Effector memory CD8-positive, alpha-beta T cell (primary cell): ENCODE measurements around the gene EPHA8.
A peak's percentile ranks its signal among the peaks of the same experiment; 100 is the strongest.

Source experiments
- ATAC-seq: fragments of 150-1000 bp; cut with Tn5 transposase; replicated peaks from 2 replicates; pipeline ENCODE4 v1.10.0; 2021; ENCODE audit warnings: mild to moderate bottlenecking, moderate library complexity
- DNase-seq, 3 experiments: peaks; one replicate each; pipeline ENCODE4 v3.0.0; 2021
- H3K27ac Mint-ChIP-seq, 2 donors: one replicate each; pipeline ENCODE4 v1.8.0; 2022; ENCODE audit warnings: mild to moderate bottlenecking in 2 of 2, mixed read lengths in 2 of 2, moderate library complexity in 2 of 2
- H3K27me3 Mint-ChIP-seq, 2 donors: one replicate each; pipeline ENCODE4 v1.8.0; 2022; ENCODE audit warnings: mixed read lengths in 2 of 2
- H3K36me3 Mint-ChIP-seq: one replicate; pipeline ENCODE4 v1.8.0; 2022; ENCODE audit warnings: mild to moderate bottlenecking, moderate library complexity, mixed read lengths; ENCODE audit not compliant: insufficient read depth
- H3K4me1 Mint-ChIP-seq, 2 donors: one replicate each; pipeline ENCODE4 v1.8.0; 2022; ENCODE audit warnings: low read depth in 2 of 2, mixed read lengths in 2 of 2
- H3K4me3 Mint-ChIP-seq, 2 donors: one replicate each; pipeline ENCODE4 v1.8.0; 2022; ENCODE audit warnings: mild to moderate bottlenecking in 2 of 2, mixed read lengths in 2 of 2, moderate library complexity in 2 of 2
- H3K9me3 Mint-ChIP-seq, 2 donors: one replicate each; pipeline ENCODE4 v1.8.0; 2022; ENCODE audit warnings: mixed read lengths in 2 of 2

Gene EPHA8

GRCh38 chr1:22628698-22629444 lies 65.6 kb downstream of the EPHA8 start:
- Mint-ChIP-seq H3K27me3 (peaks cover 61 to 100% of the 10 kb centered on the region in 2 donors), H3K36me3 (peaks cover 3% of the 10 kb centered on the region), H3K9me3 (no peaks in the 10 kb centered on the region), H3K4me1 (peaks cover 4 to 5% of the 10 kb centered on the region in 2 donors), H3K27ac (no peak overlapping the region), H3K4me3 (no peak overlapping the region)
- no peak for ATAC-seq
- DNase-seq, result no peak

- H3K36me3 Mint-ChIP-seq, result peaks cover 3% of the 10 kb centered on the region
- no peaks in the 10 kb centered on the region for H3K9me3 Mint-ChIP-seq
- H3K27ac Mint-ChIP-seq, result no peak overlapping the region
- ATAC-seq (no peak), DNase-seq (no peak)
- H3K4me1 Mint-ChIP-seq, result peaks cover 5 to 7% of the 10 kb centered on the region in 2 donors
- no peak overlapping the region for H3K4me3 Mint-ChIP-seq
- peaks cover 53 to 93% of the 10 kb centered on the region in 2 donors for H3K27me3 Mint-ChIP-seq
Observed at GRCh38 chr1:22629886-22630285, 66.6 kb downstream of the EPHA8 start.

DNA sequence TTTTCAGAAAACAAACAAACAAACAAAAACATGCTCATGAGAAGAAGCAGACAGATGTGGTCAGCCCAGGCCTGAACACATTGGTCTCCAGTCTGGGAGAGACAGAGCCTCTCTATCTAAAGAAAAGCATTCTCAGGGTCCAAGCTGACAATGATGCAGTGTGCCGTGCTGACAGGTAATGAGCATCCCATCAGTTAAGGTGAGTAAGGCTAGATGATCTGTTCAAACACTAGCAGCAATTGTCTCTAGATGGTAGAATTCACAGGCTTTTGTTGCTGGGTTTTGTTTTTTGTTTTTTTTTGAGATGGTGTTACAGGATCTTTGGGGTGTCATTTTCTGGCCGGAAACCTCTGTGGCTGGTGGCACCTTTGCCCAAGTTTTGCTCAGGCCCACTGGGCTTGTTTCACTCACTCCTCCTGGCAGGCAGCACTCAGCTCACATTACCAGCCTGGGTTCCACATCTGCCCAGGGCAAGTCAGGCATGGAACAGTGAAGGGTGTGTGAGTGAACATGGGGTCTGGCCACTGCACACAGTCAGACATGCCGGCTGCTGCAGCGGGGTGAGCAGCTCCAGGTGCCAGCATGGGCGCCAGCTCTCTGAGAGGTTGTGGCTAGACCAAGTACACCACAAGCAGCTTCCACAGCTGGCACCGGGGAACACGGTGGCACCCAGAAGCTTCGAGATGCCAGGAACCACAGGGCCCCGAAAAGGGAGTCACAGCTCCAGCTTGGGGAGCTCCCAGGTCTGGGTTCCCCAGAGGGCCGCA lies 70.6 kb downstream of the EPHA8 start:
- Mint-ChIP-seq H3K9me3 (no peaks in the 10 kb centered on the region), H3K4me3 (peak overlapping the region; percentile 2 to 43), H3K36me3 (peaks cover 3% of the 10 kb centered on the region), H3K27me3 (peaks cover 42 to 76% of the 10 kb centered on the region in 2 donors), H3K4me1 (peaks cover 4 to 7% of the 10 kb centered on the region in 2 donors), H3K27ac (no peak overlapping the region)
- ATAC-seq (peak; percentile 51), DNase-seq (no peak)

DNA sequence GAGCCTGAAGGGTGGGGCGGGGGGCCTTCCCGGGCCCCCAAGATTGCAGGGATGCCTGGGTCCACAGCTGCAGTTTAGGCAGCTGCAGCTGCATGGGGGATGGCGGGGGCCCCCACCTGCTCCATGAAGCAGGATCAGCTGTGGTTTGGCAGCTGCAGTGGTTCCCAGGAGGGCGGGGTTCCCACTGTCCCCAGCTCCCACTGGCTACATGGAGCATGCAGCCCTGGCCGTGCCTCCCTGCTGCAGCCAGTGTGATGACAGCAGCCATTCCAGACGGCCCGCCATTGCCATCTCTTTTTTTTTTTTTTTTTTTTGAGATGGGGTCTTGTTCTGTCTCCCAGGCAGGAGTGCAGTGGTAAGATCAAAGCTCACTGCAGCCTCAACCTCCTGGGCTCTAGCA lies 72.1 kb downstream of the EPHA8 start:
- Mint-ChIP-seq H3K36me3 (no peaks in the 10 kb centered on the region), H3K27ac (no peak overlapping the region), H3K27me3 (peaks cover 27 to 71% of the 10 kb centered on the region in 2 donors), H3K9me3 (no peaks in the 10 kb centered on the region), H3K4me1 (peaks cover 4 to 7% of the 10 kb centered on the region in 2 donors), H3K4me3 (no peak overlapping the region)
- ATAC-seq, result no peak
- DNase-seq, result no peak

- Mint-ChIP-seq H3K27ac (no peak within 1 kb of the TSS), H3K27me3 (peaks cover 26 to 65% of the 10 kb centered on the region in 2 donors), H3K4me1 (peaks cover 4 to 7% of the 10 kb centered on the region in 2 donors), H3K4me3 (no peak within 1 kb of the TSS), H3K36me3 (no peaks in the 10 kb centered on the region), H3K9me3 (no peaks in the 10 kb centered on the region)
- ATAC-seq (no peak), DNase-seq (no peak)
Observed at GRCh38 chr1:22636353-22636752, 73.1 kb downstream of the EPHA8 start, which contains the start of gene C1QA. C1QA (plus strand) TSS chr1:22636628; CDS start chr1:22637617, 989 bp downstream.

DNA sequence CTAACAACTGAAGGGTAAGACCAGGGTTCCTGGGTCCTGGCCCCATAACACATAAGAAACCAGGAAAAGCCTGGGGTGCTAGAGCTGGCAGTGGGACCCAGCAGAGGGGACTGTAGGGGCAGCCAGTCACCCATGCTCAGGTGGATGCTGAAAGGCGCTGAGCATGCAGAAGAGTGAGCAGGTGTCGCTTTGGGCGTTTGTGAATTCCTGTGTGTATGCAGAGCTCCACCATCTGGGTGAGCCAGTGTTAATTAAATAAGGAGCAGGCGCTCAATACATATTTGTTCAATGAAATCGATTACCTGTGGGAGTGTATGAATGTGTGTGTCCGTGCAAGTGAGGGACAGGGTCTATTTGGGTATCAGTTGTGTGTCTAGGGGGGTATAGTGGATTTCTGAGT lies 73.6 kb downstream of the EPHA8 start:
- no peak for DNase-seq
- Mint-ChIP-seq H3K36me3 (no peaks in the 10 kb centered on the region), H3K27ac (no peak overlapping the region), H3K4me3 (no peak overlapping the region), H3K27me3 (peaks cover 23 to 65% of the 10 kb centered on the region in 2 donors), H3K4me1 (peaks cover 4 to 7% of the 10 kb centered on the region in 2 donors), H3K9me3 (no peaks in the 10 kb centered on the region)
- no peak for ATAC-seq

DNA sequence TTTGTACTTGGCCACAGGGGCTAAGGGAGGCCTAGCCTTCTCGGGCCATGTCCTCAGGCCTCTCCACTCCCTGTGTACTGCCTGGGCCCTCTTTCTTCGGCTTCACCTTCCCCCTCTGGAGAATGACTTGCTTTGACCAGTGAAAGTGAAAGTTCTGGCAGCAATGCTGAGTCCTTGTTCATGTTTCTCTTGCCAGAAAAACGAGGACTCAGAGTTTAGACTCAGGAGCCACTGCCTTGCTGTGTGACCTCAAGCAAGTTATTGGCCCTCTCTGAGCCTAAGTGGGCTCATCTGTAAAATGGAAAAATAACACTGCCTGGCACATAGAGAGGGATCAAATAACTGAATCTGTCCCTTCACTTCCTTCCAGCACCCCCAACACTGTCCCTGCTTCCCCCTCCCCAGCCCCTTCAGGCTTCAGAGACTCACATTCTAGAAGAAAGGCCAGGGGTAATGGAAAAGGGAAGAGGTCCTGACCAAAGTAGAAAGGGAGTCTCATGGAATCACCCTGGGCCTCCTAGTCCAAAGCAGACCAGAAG lies 74.7 kb downstream of the EPHA8 start:
- no peaks in the 10 kb centered on the region for H3K36me3 Mint-ChIP-seq

GRCh38 chr1:22638476-22639234 lies 75.4 kb downstream of the EPHA8 start:
- ATAC-seq (no peak), DNase-seq (no peak)
- Mint-ChIP-seq H3K27ac (no peak overlapping the region), H3K4me1 (peaks cover 4% of the 10 kb centered on the region in 2 donors), H3K27me3 (peaks cover 18 to 65% of the 10 kb centered on the region in 2 donors), H3K36me3 (no peaks in the 10 kb centered on the region), H3K9me3 (no peaks in the 10 kb centered on the region), H3K4me3 (no peak overlapping the region)

More for the DNA sequence above, 74.7 kb downstream of the EPHA8 start:
- Mint-ChIP-seq H3K4me3 (no peak overlapping the region), H3K27me3 (peaks cover 23 to 65% of the 10 kb centered on the region in 2 donors), H3K27ac (no peak overlapping the region), H3K9me3 (no peaks in the 10 kb centered on the region), H3K4me1 (peaks cover 4 to 7% of the 10 kb centered on the region in 2 donors)
- no peak for ATAC-seq
- DNase-seq, result no peak

- Mint-ChIP-seq H3K27me3 (peaks cover 15 to 62% of the 10 kb centered on the region in 2 donors), H3K4me1 (no peaks in the 10 kb centered on the region), H3K9me3 (no peaks in the 10 kb centered on the region), H3K36me3 (no peaks in the 10 kb centered on the region), H3K27ac (no peak overlapping the region), H3K4me3 (no peak overlapping the region)
- ATAC-seq (no peak), DNase-seq (no peak)
Observed at GRCh38 chr1:22639286-22639685, 76.0 kb downstream of the EPHA8 start.

DNA sequence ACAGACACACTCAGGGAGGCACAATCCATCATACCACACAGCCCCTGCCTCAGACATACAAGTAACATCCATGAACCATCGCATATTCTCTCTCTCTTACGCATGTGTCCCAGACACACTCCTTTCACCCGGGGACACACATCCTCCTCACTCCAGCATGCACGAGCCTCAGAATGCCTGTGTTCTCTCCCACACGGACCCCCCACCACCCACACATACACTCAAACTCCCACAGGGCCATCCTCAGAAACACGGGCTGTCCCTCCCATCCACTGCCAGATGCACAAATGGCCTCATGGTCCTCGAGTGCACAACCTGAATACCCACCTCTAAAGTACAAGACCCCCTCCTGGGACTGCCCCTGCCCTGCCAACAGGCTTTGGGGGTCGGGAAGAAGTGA lies 78.0 kb downstream of the EPHA8 start:
- no peaks in the 10 kb centered on the region for H3K9me3 Mint-ChIP-seq
- no peak overlapping the region for H3K27ac Mint-ChIP-seq
- ATAC-seq (no peak), DNase-seq (no peak)
- H3K4me1 Mint-ChIP-seq, result no peaks in the 10 kb centered on the region
- H3K4me3 Mint-ChIP-seq, result no peak overlapping the region
- H3K36me3 Mint-ChIP-seq, result no peaks in the 10 kb centered on the region
- peaks cover 26 to 78% of the 10 kb centered on the region in 2 donors for H3K27me3 Mint-ChIP-seq

GRCh38 chr1:22641906-22642636 lies 78.8 kb downstream of the EPHA8 start:
- Mint-ChIP-seq H3K4me1 (no peaks in the 10 kb centered on the region), H3K9me3 (no peaks in the 10 kb centered on the region), H3K36me3 (no peaks in the 10 kb centered on the region), H3K27me3 (peaks cover 24 to 71% of the 10 kb centered on the region in 2 donors), H3K4me3 (no peak overlapping the region), H3K27ac (no peak overlapping the region)
- ATAC-seq (peak; percentile 77), DNase-seq (peak; percentile 49 to 61 (median 60))

DNA sequence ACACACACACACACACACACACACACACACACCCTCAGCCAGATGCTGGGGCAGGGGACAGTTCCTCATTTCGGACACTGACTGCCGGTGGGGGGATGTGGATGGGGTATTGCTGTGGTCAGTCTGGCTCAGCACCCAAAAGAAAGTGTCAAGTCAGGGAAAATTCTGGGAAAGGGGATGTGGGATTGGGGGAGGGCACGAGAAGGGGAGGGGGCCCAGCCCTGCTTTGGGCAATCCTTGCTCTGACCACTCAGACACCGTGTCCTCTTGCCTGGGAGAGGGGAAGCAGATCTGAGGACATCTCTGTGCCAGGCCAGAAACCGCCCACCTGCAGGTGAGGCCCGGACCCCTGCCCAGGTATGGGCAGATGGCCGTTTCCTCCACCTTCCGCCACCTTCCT lies 80.1 kb downstream of the EPHA8 start, which contains the start of gene C1QC:
Gene C1QC, plus strand, starts transcription at position 253 of the 400 bp plus-strand sequence. CDS start 391 bp downstream, outside the sequence.
- no peaks in the 10 kb centered on the region for H3K9me3 Mint-ChIP-seq
- no peak within 1 kb of the TSS for H3K4me3 Mint-ChIP-seq
- ATAC-seq (no peak), DNase-seq (no peak)
- H3K27me3 Mint-ChIP-seq, result peaks cover 20 to 76% of the 10 kb centered on the region in 2 donors
- no peaks in the 10 kb centered on the region for H3K4me1 Mint-ChIP-seq
- no peak within 1 kb of the TSS for H3K27ac Mint-ChIP-seq
- no peaks in the 10 kb centered on the region for H3K36me3 Mint-ChIP-seq
